ENCODE measurements around the gene SLCO3A1.

Gene SLCO3A1

DNA sequence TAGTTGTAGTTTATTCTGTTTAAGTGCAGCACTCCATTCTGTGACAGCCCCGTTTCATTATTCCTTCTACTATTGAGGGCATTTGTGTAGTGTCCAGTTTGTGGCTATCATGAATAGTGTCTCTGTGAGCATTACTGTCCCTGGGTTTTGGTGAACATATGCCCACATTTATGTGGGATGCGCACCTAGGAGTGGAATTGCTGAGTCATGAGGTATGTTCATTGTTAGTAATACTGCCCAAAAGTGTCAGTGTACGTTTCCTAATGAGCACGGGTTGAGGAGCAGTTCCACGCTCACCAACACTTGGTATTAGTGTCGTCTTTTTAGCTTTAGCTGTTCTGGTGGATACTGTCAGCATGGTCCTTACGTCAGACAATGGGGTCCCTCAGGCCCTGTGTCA, 131.8 kb downstream of the SLCO3A1 start:
- TF ChIP-seq CTCF (IDR thresholded peaks at IDR 0.05; ENCODE audit: extremely low read depth, missing control alignments), result no peak
- DNase-seq (ENCODE audit: low spot score), result no peak

DNA sequence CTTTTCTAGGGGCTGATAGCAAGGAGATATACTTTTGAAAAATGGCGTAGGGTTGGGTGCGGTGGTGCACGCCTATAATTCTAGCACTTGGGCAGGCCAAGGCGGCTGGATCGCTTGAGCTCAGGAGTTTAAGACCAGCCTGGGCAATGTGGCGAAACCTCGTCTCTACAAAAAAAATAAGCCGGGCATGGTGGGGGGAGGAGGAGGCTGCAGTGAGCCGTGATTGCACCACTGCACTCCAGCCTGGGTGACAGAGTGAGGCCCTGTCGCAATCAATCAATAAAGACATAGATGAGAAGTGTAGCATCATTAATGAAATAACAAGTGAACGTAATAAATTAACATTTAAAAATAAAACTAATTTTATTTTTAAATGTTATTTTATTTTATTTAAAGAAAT, 134.6 kb downstream of the SLCO3A1 start:
- TF ChIP-seq CTCF (IDR thresholded peaks at IDR 0.05; ENCODE audit: extremely low read depth, missing control alignments), result no peak
- DNase-seq (ENCODE audit: low spot score), result no peak

GRCh38 chr15:91988655-91989054, 135.1 kb downstream of the SLCO3A1 start:
- DNase-seq (ENCODE audit: low spot score), result no peak
- no peak for TF ChIP-seq CTCF (IDR thresholded peaks at IDR 0.05; ENCODE audit: extremely low read depth, missing control alignments)

GRCh38 chr15:91989821-91990220, 136.3 kb downstream of the SLCO3A1 start:
- DNase-seq (ENCODE audit: low spot score), result no peak
- no peak for TF ChIP-seq CTCF (IDR thresholded peaks at IDR 0.05; ENCODE audit: extremely low read depth, missing control alignments)

DNA sequence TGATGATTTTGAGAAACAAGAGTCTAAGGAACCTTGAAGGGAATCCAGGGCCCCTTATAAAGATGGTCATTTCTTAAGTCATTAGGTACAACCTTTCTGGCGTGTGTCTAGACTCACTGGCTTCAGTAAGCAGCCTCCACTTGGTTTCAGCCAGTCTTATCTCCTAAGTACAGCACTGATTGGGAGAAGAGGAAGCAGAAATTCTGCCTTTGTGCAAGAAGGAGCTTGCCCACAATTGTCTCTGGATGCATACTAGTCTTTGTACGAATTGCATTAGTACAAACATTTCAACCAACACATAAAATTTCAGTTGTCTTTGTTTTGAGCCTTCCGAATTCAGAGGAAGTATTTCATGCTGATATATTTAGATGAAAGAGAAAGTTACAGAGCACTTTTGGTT, 139.4 kb downstream of the SLCO3A1 start:
- DNase-seq (ENCODE audit: low spot score), result no peak
- no peak for TF ChIP-seq CTCF (IDR thresholded peaks at IDR 0.05; ENCODE audit: extremely low read depth, missing control alignments)

- no peak for DNase-seq (ENCODE audit: low spot score)
These were observed 141.6 kb downstream of the SLCO3A1 start for GRCh38 chr15:91995146-91995545.

GRCh38 chr15:91997163-91997562, 143.7 kb downstream of the SLCO3A1 start:
- no peak for TF ChIP-seq CTCF (IDR thresholded peaks at IDR 0.05; ENCODE audit: extremely low read depth, missing control alignments)
- no peak for DNase-seq (ENCODE audit: low spot score)

More at GRCh38 chr15:91995146-91995545, 141.6 kb downstream of the SLCO3A1 start:
- no peak for TF ChIP-seq CTCF (IDR thresholded peaks at IDR 0.05; ENCODE audit: extremely low read depth, missing control alignments)

Data from GM20000 (cell line).